Thymus (tissue), 11 donors: ENCODE measurements around the gene CA11. TPM values are rescaled to one million over a fixed set of nuclear protein-coding genes. Genes with fewer than 3 reads are reported as not detected.

Experiments used
- DNase-seq, 9 donors: peaks; one replicate each; pipeline ENCODE4 v3.0.0-alpha.2; 2013; ENCODE audit warnings: low spot score in 9 of 9, low read depth in 6 of 9, missing footprints in 1 of 9
- H3K27ac ChIP-seq, 2 donors: one replicate each; pipeline ENCODE4 v1.5.1; 2013; ENCODE audit warnings: control low read depth in 1 of 2, low read depth in 1 of 2, low read length in 1 of 2, mild to moderate bottlenecking in 1 of 2, moderate library complexity in 1 of 2
- H3K27me3 ChIP-seq, 2 donors: one replicate each; pipeline ENCODE4 v1.5.1; 2013; ENCODE audit warnings: low read length in 1 of 2; ENCODE audit not compliant: control insufficient read depth in 2 of 2, insufficient read depth in 1 of 2
- H3K36me3 ChIP-seq, 2 donors: one replicate each; pipeline ENCODE4 v1.5.1; 2013; ENCODE audit warnings: low read length in 1 of 2, mild to moderate bottlenecking in 1 of 2, moderate library complexity in 1 of 2; ENCODE audit not compliant: control insufficient read depth in 2 of 2, insufficient read depth in 2 of 2
- H3K4me1 ChIP-seq, 2 donors: one replicate each; pipeline ENCODE4 v1.5.1; 2013; ENCODE audit warnings: low read length in 2 of 2; ENCODE audit not compliant: control insufficient read depth in 2 of 2, insufficient read depth in 2 of 2
- H3K4me3 ChIP-seq, 2 donors: one replicate each; pipeline ENCODE4 v1.5.1; 2013; ENCODE audit warnings: low read length in 2 of 2, control low read depth in 1 of 2, mild to moderate bottlenecking in 1 of 2
- H3K9me3 ChIP-seq, 2 donors: one replicate each; pipeline ENCODE4 v1.5.1; 2013; ENCODE audit warnings: low read length in 1 of 2, mild to moderate bottlenecking in 1 of 2; ENCODE audit not compliant: control insufficient read depth in 2 of 2, insufficient read depth in 1 of 2
- WGBS: extraction: QIAGEN DNeasy Blood & Tissue Kit; methylation state at CpG from one replicate; pipeline ENCODE4 v1.1.7; 2013; 5-methylcytosine and 5-hydroxymethylcytosine counted together
- polyA plus RNA-seq: library from polyadenylated mRNA; stranded (reverse); fragments of 200-250 nt; gene quantifications from one replicate; pipeline ENCODE4 v1.2.3, GENCODE V29; 2013
- total RNA-seq: library from RNA; stranded (reverse); fragments of 120-200 nt; gene quantifications from one replicate; pipeline ENCODE4 v1.2.4, GENCODE V29; 2013
- donor health status: healthy.

CA11 gene
- total and polyA plus RNA-seq, 2 donors, result 9.8 to 15.3 TPM

GRCh38 chr19:48642862-48643261, 3.1 kb downstream of the CA11 start:
- no peak for DNase-seq
- 98% methylated on average over 5 of the region's 5 CpGs for WGBS
- no peaks in the 10 kb centered on the region for H3K36me3 ChIP-seq
- H3K27me3 ChIP-seq, result peaks cover 0 to 25% of the 10 kb centered on the region in 2 donors
- H3K4me1 ChIP-seq, result peaks cover 20 to 50% of the 10 kb centered on the region in 2 donors
- H3K4me3 ChIP-seq, result no peak overlapping the region
- no peak overlapping the region for H3K27ac ChIP-seq
- no peaks in the 10 kb centered on the region for H3K9me3 ChIP-seq

GRCh38 chr19:48641850-48642249, 4.1 kb downstream of the CA11 start:
- H3K9me3 ChIP-seq, result no peaks in the 10 kb centered on the region
- H3K36me3 ChIP-seq, result no peaks in the 10 kb centered on the region
- H3K27ac ChIP-seq, result no peak overlapping the region
- no peak for DNase-seq
- peaks cover 13 to 42% of the 10 kb centered on the region in 2 donors for H3K4me1 ChIP-seq
- no peak overlapping the region for H3K4me3 ChIP-seq
- 95% methylated on average over 2 of the region's 2 CpGs for WGBS
- H3K27me3 ChIP-seq, result peaks cover 0 to 25% of the 10 kb centered on the region in 2 donors

- H3K4me1 ChIP-seq, result peaks cover 18 to 38% of the 10 kb centered on the region in 2 donors
- peaks cover 0 to 14% of the 10 kb centered on the region in 2 donors for H3K27me3 ChIP-seq
- peaks cover 0 to 1% of the 10 kb centered on the region in 2 donors for H3K9me3 ChIP-seq
- H3K4me3 ChIP-seq, result no peak overlapping the region
- no peaks in the 10 kb centered on the region for H3K36me3 ChIP-seq
- no peak for DNase-seq
- H3K27ac ChIP-seq, result no peak overlapping the region
- 90% methylated on average over 33 of the region's 33 CpGs for WGBS
Measured at GRCh38 chr19:48639483-48640375, 6.3 kb downstream of the CA11 start.

GRCh38 chr19:48638831-48639381, 7.1 kb downstream of the CA11 start:
- peaks cover 0 to 4% of the 10 kb centered on the region in 2 donors for H3K9me3 ChIP-seq
- no peak for DNase-seq
- peaks cover 0 to 14% of the 10 kb centered on the region in 2 donors for H3K27me3 ChIP-seq
- no peaks in the 10 kb centered on the region for H3K36me3 ChIP-seq
- peaks cover 17 to 38% of the 10 kb centered on the region in 2 donors for H3K4me1 ChIP-seq
- H3K27ac ChIP-seq, result peak overlapping the region; percentile 91 to 98
- 90% methylated on average over 16 of the region's 16 CpGs for WGBS
- peak overlapping the region in 1 of 2 donors; percentile 58 for H3K4me3 ChIP-seq

- peak overlapping the region; percentile 54 to 58 for H3K4me3 ChIP-seq
- peak overlapping the region; percentile 91 to 98 for H3K27ac ChIP-seq
- 6% methylated on average over 29 of the region's 29 CpGs for WGBS
- peaks cover 23 to 45% of the 10 kb centered on the region in 2 donors for H3K4me1 ChIP-seq
- H3K9me3 ChIP-seq, result peaks cover 0 to 4% of the 10 kb centered on the region in 2 donors
- H3K27me3 ChIP-seq, result peaks cover 0 to 14% of the 10 kb centered on the region in 2 donors
- peaks cover under 1 to 3% of the 10 kb centered on the region in 2 donors for H3K36me3 ChIP-seq
- DNase-seq, result peak in 8 of 9 donors; percentile 75 to 96 (median 88)
Measured at GRCh38 chr19:48637948-48638830, 7.8 kb downstream of the CA11 start.

GRCh38 chr19:48637449-48637947, 8.5 kb downstream of the CA11 start:
- Histone ChIP-seq H3K36me3 (peaks cover 3 to 9% of the 10 kb centered on the region in 2 donors), H3K9me3 (peaks cover 0 to 4% of the 10 kb centered on the region in 2 donors), H3K4me1 (peaks cover 23 to 52% of the 10 kb centered on the region in 2 donors), H3K4me3 (peak overlapping the region; percentile 71 to 77), H3K27ac (peak overlapping the region; percentile 91 to 98), H3K27me3 (peaks cover 0 to 14% of the 10 kb centered on the region in 2 donors)
- under 1% methylated on average over 38 of the region's 38 CpGs for WGBS
- peak; percentile 94 to 100 (median 99) for DNase-seq

GRCh38 chr19:48636859-48637448, 9.0 kb downstream of the CA11 start, which contains the start of gene DBP:
Gene DBP, minus strand, starts transcription at chr19:48637379. Its CDS starts 385 bp downstream, at chr19:48636994.
- peak within 1 kb of the TSS; percentile 71 to 77 for H3K4me3 ChIP-seq
- peak within 1 kb of the TSS; percentile 91 to 98 for H3K27ac ChIP-seq
- H3K36me3 ChIP-seq, result peaks cover 3 to 11% of the 10 kb centered on the region in 2 donors
- under 1% methylated on average over 40 of the region's 40 CpGs for WGBS
- no peak for DNase-seq
- H3K9me3 ChIP-seq, result peaks cover 0 to 4% of the 10 kb centered on the region in 2 donors
- H3K4me1 ChIP-seq, result peaks cover 23 to 53% of the 10 kb centered on the region in 2 donors
- peaks cover 0 to 14% of the 10 kb centered on the region in 2 donors for H3K27me3 ChIP-seq
